Calu3 (cell line): ENCODE results near the gene KCNK5. TPM values are rescaled to one million over a fixed set of nuclear protein-coding genes. Genes with fewer than 3 reads are reported as not detected.

Experiments
- BruUV-seq: library from RNA; stranded (reverse); fragments of 400-500 nt; replicated peaks from 2 replicates; lab custom pipeline; 2021; lab: Mats Ljungman, UMichigan
- CTCF ChIA-PET: fragments of 300-600 bp; sonication (Branson Sonifier 250); formaldehyde crosslinking; loops from one replicate; lab custom pipeline; 2022; ENCODE audit warnings: antibody characterized with exemption; lab: Charles Lee
- DNase-seq: peaks from one replicate; pipeline ENCODE4 v3.0.0; 2022
- H3K27ac Mint-ChIP-seq: one replicate; pipeline ENCODE4 v1.8.0; 2022; ENCODE audit warnings: mixed read lengths; ENCODE audit not compliant: unreplicated experiment
- H3K27me3 Mint-ChIP-seq: one replicate; pipeline ENCODE4 v1.8.0; 2022; ENCODE audit warnings: mixed read lengths; ENCODE audit not compliant: unreplicated experiment
- H3K36me3 Mint-ChIP-seq: one replicate; pipeline ENCODE4 v1.8.0; 2022; ENCODE audit warnings: mild to moderate bottlenecking, moderate library complexity, mixed read lengths; ENCODE audit not compliant: insufficient read depth, unreplicated experiment
- H3K4me1 Mint-ChIP-seq: one replicate; pipeline ENCODE4 v1.8.0; 2022; ENCODE audit warnings: mild to moderate bottlenecking, low read depth, mixed read lengths; ENCODE audit not compliant: unreplicated experiment
- H3K4me3 Mint-ChIP-seq: one replicate; pipeline ENCODE4 v1.8.0; 2022; ENCODE audit warnings: mild to moderate bottlenecking, low read depth, moderate library complexity, mixed read lengths; ENCODE audit not compliant: unreplicated experiment
- H3K9me3 Mint-ChIP-seq: one replicate; pipeline ENCODE4 v1.8.0; 2022; ENCODE audit warnings: low read depth, mixed read lengths; ENCODE audit not compliant: unreplicated experiment
- intact Hi-C: fragments of 100-400 bp; cut with micrococcal nuclease; formaldehyde crosslinking; loops from one replicate; pipeline ENCODE4 v1.10.0; 2022; ENCODE audit not compliant: unreplicated experiment
- total RNA-seq: library from RNA; stranded (reverse); gene quantifications from 2 replicates; pipeline ENCODE4 v1.2.3, GENCODE V29; 2022
- TF ChIP-seq, protein P1 (sequence below): fragments of 200-600 bp; IDR thresholded peaks from one replicate; pipeline ENCODE4 v1.8.0; 2022; ENCODE audit warnings: antibody characterized with exemption; ENCODE audit not compliant: unreplicated experiment

KCNK5 gene
- total RNA-seq, 1 experiment from 2014 or later, result 62.4 TPM

DNA sequence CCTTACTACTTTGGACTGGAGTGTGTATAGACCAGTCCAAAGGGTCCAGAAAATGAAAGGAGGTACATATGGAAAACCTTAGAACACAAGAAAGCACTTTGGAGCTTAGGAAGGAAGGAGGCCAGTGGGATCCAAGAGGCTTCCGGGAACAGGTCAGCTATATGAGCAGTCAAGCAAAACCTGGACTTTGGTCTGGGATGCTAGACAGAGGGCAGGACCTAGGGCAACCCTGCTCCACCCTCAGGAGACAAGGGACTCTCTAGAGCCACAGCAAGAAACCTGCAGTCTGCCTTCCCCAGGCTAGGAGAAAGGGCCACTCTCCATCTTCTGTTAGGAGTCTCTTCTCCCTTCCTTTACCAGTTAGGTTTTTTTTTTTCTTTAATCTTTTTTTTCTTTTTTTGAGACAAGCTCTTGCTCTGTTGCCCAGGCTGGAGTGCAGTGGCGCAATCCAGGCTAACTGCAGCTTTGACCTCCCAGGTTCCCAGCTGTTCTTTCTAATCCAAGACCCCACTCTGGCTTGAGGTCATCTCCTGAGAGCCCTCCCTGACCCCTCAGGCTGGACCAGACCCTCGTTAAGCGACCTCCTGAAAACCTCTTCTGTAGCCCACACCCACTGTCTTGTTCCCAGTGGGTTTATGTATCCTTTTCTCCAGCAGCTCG lies 4.6 kb downstream of the KCNK5 start:
- BruUV-seq, result no TSS peak
- intact Hi-C loops, result loop anchor here (5.0 kb wide), 1 partner anchor 37 kb away; no protein-coding TSS in a partner anchor
- H3K36me3 Mint-ChIP-seq, result peaks cover 63% of the 10 kb centered on the region
- H3K4me1 Mint-ChIP-seq, result peaks cover 78% of the 10 kb centered on the region
- TF ChIP-seq, protein P1, sequence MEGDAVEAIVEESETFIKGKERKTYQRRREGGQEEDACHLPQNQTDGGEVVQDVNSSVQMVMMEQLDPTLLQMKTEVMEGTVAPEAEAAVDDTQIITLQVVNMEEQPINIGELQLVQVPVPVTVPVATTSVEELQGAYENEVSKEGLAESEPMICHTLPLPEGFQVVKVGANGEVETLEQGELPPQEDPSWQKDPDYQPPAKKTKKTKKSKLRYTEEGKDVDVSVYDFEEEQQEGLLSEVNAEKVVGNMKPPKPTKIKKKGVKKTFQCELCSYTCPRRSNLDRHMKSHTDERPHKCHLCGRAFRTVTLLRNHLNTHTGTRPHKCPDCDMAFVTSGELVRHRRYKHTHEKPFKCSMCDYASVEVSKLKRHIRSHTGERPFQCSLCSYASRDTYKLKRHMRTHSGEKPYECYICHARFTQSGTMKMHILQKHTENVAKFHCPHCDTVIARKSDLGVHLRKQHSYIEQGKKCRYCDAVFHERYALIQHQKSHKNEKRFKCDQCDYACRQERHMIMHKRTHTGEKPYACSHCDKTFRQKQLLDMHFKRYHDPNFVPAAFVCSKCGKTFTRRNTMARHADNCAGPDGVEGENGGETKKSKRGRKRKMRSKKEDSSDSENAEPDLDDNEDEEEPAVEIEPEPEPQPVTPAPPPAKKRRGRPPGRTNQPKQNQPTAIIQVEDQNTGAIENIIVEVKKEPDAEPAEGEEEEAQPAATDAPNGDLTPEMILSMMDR, result no peak
- H3K27me3 Mint-ChIP-seq, result no peaks in the 10 kb centered on the region
- H3K27ac Mint-ChIP-seq, result no peak overlapping the region
- no peak for DNase-seq
- H3K4me3 Mint-ChIP-seq, result peak overlapping the region; percentile 69
- CTCF ChIA-PET, result interaction anchor here (0.6 to 1.5 kb wide), 5 partner anchors 17 to 269 kb away, joined by 3 to 5 read pairs (median 4); no protein-coding TSS in a partner anchor
- H3K9me3 Mint-ChIP-seq, result no peaks in the 10 kb centered on the region

DNA sequence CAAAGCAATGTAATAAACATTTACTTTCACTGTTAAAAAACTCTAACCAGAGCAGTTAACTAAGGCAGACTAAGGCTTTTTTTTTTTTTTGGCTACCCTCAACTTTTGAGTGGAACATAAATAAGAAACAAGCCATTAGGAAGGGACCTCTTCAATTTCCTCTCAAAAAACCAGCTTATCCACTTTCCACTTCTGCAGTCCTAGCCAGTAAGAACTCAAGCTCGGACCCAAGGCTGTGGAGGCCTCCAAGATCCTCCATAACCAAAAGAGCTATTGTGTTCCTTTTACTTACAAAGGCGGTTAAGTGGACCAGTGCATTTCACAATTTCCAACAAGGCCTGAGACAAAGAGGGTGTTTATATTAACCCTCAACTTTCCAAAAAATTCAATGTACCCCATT lies 5.3 kb downstream of the KCNK5 start:
- Mint-ChIP-seq H3K4me1 (peaks cover 84% of the 10 kb centered on the region), H3K36me3 (peaks cover 59% of the 10 kb centered on the region), H3K4me3 (peak overlapping the region; percentile 69), H3K27me3 (no peaks in the 10 kb centered on the region), H3K9me3 (no peaks in the 10 kb centered on the region), H3K27ac (peak overlapping the region; percentile 46)
- CTCF ChIA-PET, result interaction anchor here (0.6 to 0.7 kb wide), 2 partner anchors 22 to 268 kb away, joined by 4 read pairs; no protein-coding TSS in a partner anchor
- intact Hi-C loops, result no loop called here
- BruUV-seq, result no TSS peak
- DNase-seq, result no peak
- TF ChIP-seq, protein P1, result no peak

DNA sequence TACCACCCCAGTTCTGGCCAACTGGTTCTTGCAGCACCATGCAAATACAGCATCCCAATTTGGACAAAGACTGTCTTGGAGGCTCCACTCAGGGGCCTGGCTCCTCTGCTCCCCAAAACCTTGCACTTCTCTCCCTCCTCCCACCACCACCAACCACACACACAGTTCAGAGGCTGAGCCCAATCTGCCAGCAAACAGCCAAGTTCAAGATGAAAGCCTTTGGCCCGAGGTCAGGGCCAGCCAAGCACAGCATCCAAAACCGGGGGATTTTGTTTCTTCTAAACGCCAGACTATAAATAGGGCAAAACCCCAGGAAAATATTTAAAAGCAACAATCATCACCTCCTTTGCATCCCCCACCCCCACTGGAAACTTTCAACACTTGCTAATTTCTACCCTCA lies 5.7 kb downstream of the KCNK5 start:
- CTCF ChIA-PET, result no interaction called here
- H3K27me3 Mint-ChIP-seq, result no peaks in the 10 kb centered on the region
- BruUV-seq, result no TSS peak
- TF ChIP-seq, protein P1, result no peak
- peaks cover 89% of the 10 kb centered on the region for H3K4me1 Mint-ChIP-seq
- intact Hi-C loops, result no loop called here
- H3K9me3 Mint-ChIP-seq, result no peaks in the 10 kb centered on the region
- DNase-seq, result no peak
- peak overlapping the region; percentile 46 for H3K27ac Mint-ChIP-seq
- H3K4me3 Mint-ChIP-seq, result peak overlapping the region; percentile 69
- H3K36me3 Mint-ChIP-seq, result peaks cover 54% of the 10 kb centered on the region

DNA sequence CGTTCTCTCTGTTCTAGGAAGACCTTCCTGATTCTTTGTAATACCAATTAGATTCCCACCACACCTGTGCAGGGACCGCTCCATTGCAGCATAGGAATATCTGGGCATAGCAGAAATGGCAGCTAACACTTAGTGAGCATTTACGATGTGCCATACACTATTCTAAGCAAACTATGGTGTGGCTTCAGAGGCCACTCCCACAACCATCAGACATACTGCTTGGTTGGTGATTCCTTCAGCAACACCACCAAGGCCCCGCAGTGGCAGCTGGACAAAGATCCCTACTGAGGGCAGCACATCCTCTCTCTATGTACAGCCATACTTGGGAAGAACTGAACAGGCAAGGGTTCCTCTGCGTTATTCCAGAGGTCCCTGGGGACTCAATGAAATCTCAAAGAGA lies 6.2 kb downstream of the KCNK5 start:
- Mint-ChIP-seq H3K4me1 (peaks cover 92% of the 10 kb centered on the region), H3K4me3 (no peak overlapping the region), H3K36me3 (peaks cover 50% of the 10 kb centered on the region), H3K9me3 (no peaks in the 10 kb centered on the region), H3K27ac (no peak overlapping the region), H3K27me3 (no peaks in the 10 kb centered on the region)
- intact Hi-C loops, result no loop called here
- DNase-seq, result no peak
- TF ChIP-seq, protein P1, result no peak
- CTCF ChIA-PET, result interaction anchor here (1.1 kb wide), 1 partner anchor 15 kb away, joined by 4 read pairs; no protein-coding TSS in a partner anchor
- no TSS peak for BruUV-seq
